Neural cell (in vitro differentiated cells): Measurements from ENCODE around the gene HSF4. TPM values are rescaled to one million over a fixed set of nuclear protein-coding genes. Genes with fewer than 3 reads are reported as not detected.

Source experiments
- H2AFZ ChIP-seq: fragments of 200-600, 300-800 bp; sonication (generic), shearing (Covaris generic); 2 replicates; pipeline ENCODE4 v1.6.0; 2014; ENCODE audit warnings: low read depth, mild to moderate bottlenecking, antibody characterized with exemption, low read length, moderate library complexity
- H3F3A ChIP-seq: fragments of 200-600 bp; shearing (Covaris generic); 2 replicates; pipeline ENCODE4 v1.6.1; 2016; ENCODE audit warnings: mild to moderate bottlenecking, moderate library complexity, mixed read lengths, antibody characterized with exemption, low read length; ENCODE audit not compliant: insufficient read depth, poor library complexity, severe bottlenecking
- H3K27ac ChIP-seq: fragments of 200-600, 300-800 bp; sonication (generic), shearing (Covaris generic); 2 replicates; pipeline ENCODE4 v1.5.1; 2014; ENCODE audit warnings: mild to moderate bottlenecking, low read length, moderate library complexity
- H3K27me3 ChIP-seq: fragments of 300-800, 200-600 bp; sonication (generic), shearing (Covaris generic); 2 replicates; pipeline ENCODE4 v1.6.0; 2014; ENCODE audit warnings: mild to moderate bottlenecking, low read depth, low read length, moderate library complexity; ENCODE audit not compliant: insufficient read depth
- H3K36me3 ChIP-seq: fragments of 300-800, 200-600 bp; sonication (generic), shearing (Covaris generic); 2 replicates; pipeline ENCODE4 v1.5.1; 2014; ENCODE audit warnings: mild to moderate bottlenecking, antibody characterized with exemption, low read length, moderate library complexity; ENCODE audit not compliant: insufficient read depth
- H3K4me2 ChIP-seq: fragments of 300-800, 200-600 bp; sonication (generic), shearing (Covaris generic); 2 replicates; pipeline ENCODE4 v1.6.0; 2014; ENCODE audit warnings: mild to moderate bottlenecking, low read length
- H3K4me3 ChIP-seq: fragments of 300-800, 200-600 bp; sonication (generic), shearing (Covaris generic); 2 replicates; pipeline ENCODE4 v1.5.1; 2014; ENCODE audit warnings: mild to moderate bottlenecking, low read length, moderate library complexity
- H3K79me2 ChIP-seq: fragments of 200-600 bp; shearing (Covaris generic); replicated peaks from 2 replicates; pipeline ENCODE4 v1.6.0; 2014; ENCODE audit warnings: mild to moderate bottlenecking, low read length, moderate library complexity; ENCODE audit not compliant: insufficient read depth
- H3K9ac ChIP-seq: fragments of 300-800, 200-600 bp; sonication (generic), shearing (Covaris generic); 2 replicates; pipeline ENCODE4 v1.6.1; 2016; ENCODE audit warnings: mild to moderate bottlenecking, low read length, mixed read lengths
- H3K9me2 ChIP-seq: fragments of 200-600 bp; shearing (Covaris generic); 2 replicates; pipeline ENCODE4 v1.6.1; 2016; ENCODE audit warnings: mild to moderate bottlenecking, low read length, mixed read lengths; ENCODE audit not compliant: insufficient read depth
- H3K9me3 ChIP-seq: fragments of 200-600, 300-800 bp; sonication (generic), shearing (Covaris generic); 2 replicates; pipeline ENCODE4 v1.6.1; 2016; ENCODE audit warnings: mild to moderate bottlenecking, mixed run types, low read length, moderate library complexity, mixed read lengths
- H4K20me1 ChIP-seq: fragments of 200-600 bp; shearing (Covaris generic); 2 replicates; pipeline ENCODE4 v1.6.1; 2016; ENCODE audit warnings: mild to moderate bottlenecking, mixed run types; ENCODE audit not compliant: insufficient read depth
- CTCF ChIP-seq: fragments of 450-650 bp; IDR thresholded peaks from 2 replicates; pipeline ENCODE4 v1.5.1; 2014; ENCODE audit warnings: antibody characterized with exemption, mild to moderate bottlenecking, moderate library complexity; ENCODE audit not compliant: poor library complexity, severe bottlenecking
- EP300 ChIP-seq: fragments of 450-650 bp; conservative IDR thresholded peaks from 2 replicates; pipeline ENCODE4 v1.6.1; 2014; ENCODE audit warnings: antibody characterized with exemption, mild to moderate bottlenecking, moderate library complexity; ENCODE audit not compliant: poor library complexity, severe bottlenecking
- MXI1 ChIP-seq: fragments of 450-650 bp; conservative IDR thresholded peaks from 2 replicates; pipeline ENCODE4 v1.6.1; 2014; ENCODE audit warnings: antibody characterized with exemption, mild to moderate bottlenecking; ENCODE audit not compliant: poor library complexity, severe bottlenecking
- POLR2AphosphoS5 ChIP-seq: IDR thresholded peaks from 2 replicates; pipeline ENCODE4 v1.6.1; 2012
- RAD21 ChIP-seq: fragments of 450-650 bp; conservative IDR thresholded peaks from 2 replicates; pipeline ENCODE4 v1.6.1; 2014; ENCODE audit warnings: antibody characterized with exemption, mild to moderate bottlenecking, moderate library complexity
- SMC3 ChIP-seq: fragments of 450-650 bp; conservative IDR thresholded peaks from 2 replicates; pipeline ENCODE4 v1.6.1; 2014; ENCODE audit warnings: antibody characterized with exemption, mild to moderate bottlenecking, moderate library complexity; ENCODE audit not compliant: poor library complexity
- TAF1 ChIP-seq: IDR thresholded peaks from 2 replicates; pipeline ENCODE4 v1.6.1; 2012; ENCODE audit warnings: low read depth
- polyA plus RNA-seq: library from polyadenylated mRNA; depleted of rRNA; stranded (reverse); fragments of >200 nt; gene quantifications from 2 replicates; pipeline ENCODE4 v1.2.3, GENCODE V29; 2014
- TF ChIP-seq, protein P1 (sequence below): IDR thresholded peaks from 2 replicates; pipeline ENCODE4 v1.6.1; 2012; ENCODE audit warnings: borderline replicate concordance

The HSF4 gene
- polyA plus RNA-seq, 1 donor from 2014 or later: 12.7 TPM

GRCh38 chr16:67163164-67163998, 1.2 kb upstream of the HSF4 start:
- peak overlapping the region; percentile 48 for H3K4me2 ChIP-seq
- no peaks in the 10 kb centered on the region for H3F3A ChIP-seq
- no peaks in the 10 kb centered on the region for H3K9me2 ChIP-seq
- no peaks in the 10 kb centered on the region for H4K20me1 ChIP-seq
- no peaks in the 10 kb centered on the region for H3K9me3 ChIP-seq
- H3K36me3 ChIP-seq: no peaks in the 10 kb centered on the region
- TF ChIP-seq EP300 (peak; percentile 59), RAD21 (no peak), CTCF (peak; percentile 50), TAF1 (peak; percentile 71), MXI1 (peak; percentile 67), POLR2AphosphoS5 (peak; percentile 79)
- TF ChIP-seq, protein P1, sequence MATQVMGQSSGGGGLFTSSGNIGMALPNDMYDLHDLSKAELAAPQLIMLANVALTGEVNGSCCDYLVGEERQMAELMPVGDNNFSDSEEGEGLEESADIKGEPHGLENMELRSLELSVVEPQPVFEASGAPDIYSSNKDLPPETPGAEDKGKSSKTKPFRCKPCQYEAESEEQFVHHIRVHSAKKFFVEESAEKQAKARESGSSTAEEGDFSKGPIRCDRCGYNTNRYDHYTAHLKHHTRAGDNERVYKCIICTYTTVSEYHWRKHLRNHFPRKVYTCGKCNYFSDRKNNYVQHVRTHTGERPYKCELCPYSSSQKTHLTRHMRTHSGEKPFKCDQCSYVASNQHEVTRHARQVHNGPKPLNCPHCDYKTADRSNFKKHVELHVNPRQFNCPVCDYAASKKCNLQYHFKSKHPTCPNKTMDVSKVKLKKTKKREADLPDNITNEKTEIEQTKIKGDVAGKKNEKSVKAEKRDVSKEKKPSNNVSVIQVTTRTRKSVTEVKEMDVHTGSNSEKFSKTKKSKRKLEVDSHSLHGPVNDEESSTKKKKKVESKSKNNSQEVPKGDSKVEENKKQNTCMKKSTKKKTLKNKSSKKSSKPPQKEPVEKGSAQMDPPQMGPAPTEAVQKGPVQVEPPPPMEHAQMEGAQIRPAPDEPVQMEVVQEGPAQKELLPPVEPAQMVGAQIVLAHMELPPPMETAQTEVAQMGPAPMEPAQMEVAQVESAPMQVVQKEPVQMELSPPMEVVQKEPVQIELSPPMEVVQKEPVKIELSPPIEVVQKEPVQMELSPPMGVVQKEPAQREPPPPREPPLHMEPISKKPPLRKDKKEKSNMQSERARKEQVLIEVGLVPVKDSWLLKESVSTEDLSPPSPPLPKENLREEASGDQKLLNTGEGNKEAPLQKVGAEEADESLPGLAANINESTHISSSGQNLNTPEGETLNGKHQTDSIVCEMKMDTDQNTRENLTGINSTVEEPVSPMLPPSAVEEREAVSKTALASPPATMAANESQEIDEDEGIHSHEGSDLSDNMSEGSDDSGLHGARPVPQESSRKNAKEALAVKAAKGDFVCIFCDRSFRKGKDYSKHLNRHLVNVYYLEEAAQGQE: no peak
- peak overlapping the region; percentile 88 for H3K4me3 ChIP-seq
- H3K79me2 ChIP-seq: no peaks in the 10 kb centered on the region
- peak overlapping the region; percentile 81 for H3K9ac ChIP-seq
- peak overlapping the region; percentile 69 for H2AFZ ChIP-seq
- H3K27ac ChIP-seq: peak overlapping the region; percentile 46
- peaks cover 100% of the 10 kb centered on the region for H3K27me3 ChIP-seq

- H3K4me2 ChIP-seq: no peak overlapping the region
- H3K79me2 ChIP-seq: no peaks in the 10 kb centered on the region
- H3K9ac ChIP-seq: peak overlapping the region; percentile 81
- no peaks in the 10 kb centered on the region for H3F3A ChIP-seq
- H3K9me2 ChIP-seq: no peaks in the 10 kb centered on the region
- no peak overlapping the region for H3K27ac ChIP-seq
- peak overlapping the region; percentile 69 for H2AFZ ChIP-seq
- H4K20me1 ChIP-seq: no peaks in the 10 kb centered on the region
- H3K36me3 ChIP-seq: no peaks in the 10 kb centered on the region
- H3K27me3 ChIP-seq: peaks cover 100% of the 10 kb centered on the region
- no peak for TF ChIP-seq TAF1
- no peak for TF ChIP-seq MXI1
- TF ChIP-seq SMC3: no peak
- peak overlapping the region; percentile 88 for H3K4me3 ChIP-seq
- H3K9me3 ChIP-seq: no peaks in the 10 kb centered on the region
Observed at GRCh38 chr16:67163999-67164558, 466 bp upstream of the HSF4 start.
